CD4-positive, alpha-beta T cell treated with Interleukin-2 at 100 ng/mL for 4 hours (primary cell): ENCODE results near the gene ZDHHC22.

ENCODE experiments used
- DNase-seq: peaks from one replicate; pipeline ENCODE4 v3.0.0-alpha.2; 2020; ENCODE audit warnings: low spot score

The ZDHHC22 gene

DNA sequence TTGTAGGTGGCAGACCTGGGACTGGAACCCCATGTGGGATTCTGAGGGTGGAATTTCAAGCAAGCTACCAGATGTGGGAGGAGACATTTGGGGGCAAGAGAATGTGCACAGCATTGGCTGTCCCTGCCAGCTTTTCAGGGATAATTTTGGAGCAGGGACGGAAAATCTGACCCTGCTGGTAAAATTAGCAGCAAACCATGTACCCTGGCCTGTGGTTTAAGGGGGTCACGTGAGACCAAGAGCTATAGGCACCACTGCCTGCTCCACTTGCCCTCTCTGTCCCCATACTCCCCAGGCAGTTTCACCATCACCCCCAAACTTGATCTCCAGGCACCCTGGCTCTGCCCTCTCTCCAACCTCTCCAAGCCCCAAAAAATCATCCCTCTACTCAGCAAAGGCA is 13.5 kb upstream of the ZDHHC22 start:
- no peak for DNase-seq

DNA sequence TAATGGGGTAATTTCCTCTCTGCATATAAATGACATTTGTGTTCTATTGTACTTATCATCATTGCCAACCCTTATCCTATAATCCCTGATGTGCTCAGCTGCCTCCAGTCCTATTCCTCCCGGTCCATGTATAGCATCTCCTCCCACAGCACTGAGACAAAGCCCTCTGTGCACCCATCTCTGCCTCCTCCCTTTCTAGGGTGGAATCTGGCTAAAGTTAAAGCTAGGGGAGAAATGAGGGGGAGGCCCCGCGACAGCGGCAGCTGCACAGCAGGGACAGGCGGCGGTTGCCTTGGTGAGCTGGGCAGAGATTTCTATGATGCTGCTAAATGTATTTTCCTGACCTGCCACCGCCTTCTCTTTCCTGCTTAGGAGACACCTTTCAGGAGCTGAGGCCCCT is 12.8 kb upstream of the ZDHHC22 start:
- no peak for DNase-seq

DNA sequence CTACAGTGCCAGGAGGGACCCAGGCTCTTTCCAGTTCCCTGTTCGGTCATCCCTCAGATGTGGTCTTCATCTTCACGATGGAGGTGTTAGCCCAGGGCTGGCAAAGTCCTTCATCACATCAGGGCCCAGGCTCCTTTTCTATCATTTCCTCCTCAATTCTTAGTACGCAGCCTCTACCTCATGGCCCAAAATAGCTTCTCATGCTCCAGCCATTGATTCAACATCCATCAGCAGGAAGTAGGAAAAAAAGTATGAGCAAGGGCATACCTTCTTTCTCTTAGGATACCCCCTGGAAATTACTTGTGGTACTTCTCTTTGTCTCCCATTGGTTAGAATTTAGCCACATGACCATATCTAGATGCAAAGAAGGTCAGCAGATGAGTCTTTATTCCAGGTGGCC is 12.2 kb upstream of the ZDHHC22 start:
- DNase-seq = no peak

DNA sequence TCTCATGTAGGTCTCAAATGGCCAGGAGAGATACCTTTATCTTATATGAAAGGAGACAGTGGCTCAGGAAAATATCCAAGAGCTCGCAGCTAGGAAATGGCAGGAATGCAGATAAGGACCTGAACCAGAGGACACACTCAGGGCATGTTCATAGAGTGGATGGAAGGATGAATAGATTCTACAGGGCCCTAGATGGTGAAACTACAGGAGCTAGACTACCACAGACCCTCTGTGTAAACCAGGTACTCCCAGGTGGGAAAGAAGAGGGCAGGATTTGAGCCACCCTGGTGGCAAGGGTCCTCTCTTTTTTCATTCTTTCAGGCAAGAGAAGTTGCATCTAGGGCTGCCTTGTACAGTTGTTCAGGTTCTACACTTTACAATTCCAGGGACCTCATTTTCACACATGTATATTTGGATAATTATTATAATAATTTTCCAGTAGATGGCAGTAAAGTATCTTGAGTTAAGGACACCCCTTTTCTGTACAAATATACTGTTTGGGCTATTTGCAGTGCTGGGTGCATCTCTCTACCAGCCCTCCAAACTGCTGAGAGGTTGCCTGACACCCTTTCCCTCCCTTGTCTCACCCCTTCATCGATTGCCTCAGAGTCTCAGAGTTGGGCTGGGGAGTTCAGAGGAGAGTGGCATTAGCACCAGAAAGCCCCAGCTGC is 10.5 kb upstream of the ZDHHC22 start:
- DNase-seq = no peak

DNA sequence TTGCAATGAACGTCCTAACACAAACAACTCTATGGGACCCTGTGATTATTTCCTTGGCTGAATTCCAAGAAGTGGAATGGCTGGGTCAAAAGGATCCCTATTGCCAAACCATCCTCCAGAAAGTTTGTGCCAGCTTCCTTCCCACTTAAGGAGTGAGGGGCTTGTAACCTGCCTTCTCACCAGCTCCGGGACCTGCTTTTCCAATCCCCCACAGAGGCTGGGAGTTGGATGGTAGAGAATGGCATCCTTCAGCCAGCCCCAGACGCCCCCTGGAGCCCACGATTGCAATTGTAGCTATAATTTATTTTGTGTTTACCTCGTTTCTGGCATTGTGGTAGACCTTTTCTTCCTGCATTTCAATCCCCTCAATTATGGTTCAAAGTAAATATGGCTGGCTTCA is 9.7 kb upstream of the ZDHHC22 start:
- no peak for DNase-seq

DNA sequence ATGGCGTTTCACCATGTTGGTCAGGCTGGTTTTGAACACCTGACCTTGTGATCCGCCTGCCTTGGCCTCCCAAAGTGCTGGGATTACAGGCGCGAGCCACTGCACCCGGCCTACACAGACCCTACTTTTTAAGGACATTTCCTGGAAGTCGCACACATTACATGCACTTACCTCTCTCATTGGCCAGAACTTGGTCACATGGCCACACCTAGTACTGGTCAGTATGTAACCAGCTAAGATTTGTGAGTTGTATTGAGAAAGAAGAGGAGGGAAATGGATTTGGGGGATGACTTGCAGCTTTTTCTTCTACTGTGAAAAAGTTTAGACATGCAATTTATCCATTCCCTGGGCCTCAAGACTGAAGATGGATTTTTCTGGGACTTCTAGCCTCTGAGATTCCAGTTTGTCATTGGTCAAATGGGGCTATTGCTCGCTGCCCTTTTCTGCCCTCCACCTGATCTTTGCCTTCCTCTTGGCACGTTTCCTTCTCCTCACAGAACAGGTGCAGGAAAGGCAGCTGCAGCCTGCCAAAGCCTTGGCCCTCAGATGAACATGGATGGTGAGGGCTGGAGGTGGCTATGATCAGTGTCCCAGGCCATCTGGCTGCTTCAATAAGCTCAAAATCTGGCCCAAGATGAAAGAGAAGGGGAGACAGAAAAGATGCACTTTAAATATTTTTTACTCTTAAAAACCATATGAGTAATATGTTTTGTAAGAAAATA is 7.1 kb upstream of the ZDHHC22 start:
- no peak for DNase-seq

DNA sequence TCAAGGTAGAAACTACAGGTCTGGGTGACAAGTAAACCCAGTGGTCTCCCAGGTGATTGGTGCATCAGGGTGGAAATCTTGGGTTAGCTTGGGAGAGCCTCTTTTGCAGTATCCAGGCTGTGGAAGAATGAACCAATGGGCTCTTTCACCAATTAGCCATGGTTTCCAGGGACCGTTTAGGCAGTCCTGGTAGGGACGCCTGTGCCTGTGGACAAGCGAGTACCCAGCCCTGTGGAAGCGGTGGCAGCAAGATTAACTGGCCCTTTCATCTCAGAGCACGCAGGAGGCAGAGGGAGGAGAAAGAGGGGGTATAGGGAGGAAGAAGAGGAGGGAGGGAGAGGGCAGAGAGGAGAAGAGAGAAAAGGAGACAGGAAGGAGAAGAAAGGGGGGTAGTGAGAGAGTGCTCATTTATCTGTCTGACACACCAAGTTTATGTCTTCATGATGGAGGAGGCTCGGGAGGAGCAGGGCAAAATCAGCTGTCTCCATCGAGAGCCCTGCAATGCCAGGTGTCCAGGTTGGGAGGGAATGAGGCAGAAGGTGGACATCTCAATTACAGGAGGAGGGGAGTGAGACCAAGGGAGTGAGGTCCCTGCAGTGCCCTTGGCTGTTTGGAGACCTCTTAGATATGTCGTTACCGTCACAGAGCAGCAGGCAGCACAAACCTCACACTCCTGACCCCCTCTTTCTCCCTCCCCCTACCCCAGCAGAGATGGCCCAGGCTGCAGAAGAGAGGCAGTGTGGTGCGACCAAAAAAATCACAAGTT is 4.6 kb upstream of the ZDHHC22 start:
- no peak for DNase-seq

DNA sequence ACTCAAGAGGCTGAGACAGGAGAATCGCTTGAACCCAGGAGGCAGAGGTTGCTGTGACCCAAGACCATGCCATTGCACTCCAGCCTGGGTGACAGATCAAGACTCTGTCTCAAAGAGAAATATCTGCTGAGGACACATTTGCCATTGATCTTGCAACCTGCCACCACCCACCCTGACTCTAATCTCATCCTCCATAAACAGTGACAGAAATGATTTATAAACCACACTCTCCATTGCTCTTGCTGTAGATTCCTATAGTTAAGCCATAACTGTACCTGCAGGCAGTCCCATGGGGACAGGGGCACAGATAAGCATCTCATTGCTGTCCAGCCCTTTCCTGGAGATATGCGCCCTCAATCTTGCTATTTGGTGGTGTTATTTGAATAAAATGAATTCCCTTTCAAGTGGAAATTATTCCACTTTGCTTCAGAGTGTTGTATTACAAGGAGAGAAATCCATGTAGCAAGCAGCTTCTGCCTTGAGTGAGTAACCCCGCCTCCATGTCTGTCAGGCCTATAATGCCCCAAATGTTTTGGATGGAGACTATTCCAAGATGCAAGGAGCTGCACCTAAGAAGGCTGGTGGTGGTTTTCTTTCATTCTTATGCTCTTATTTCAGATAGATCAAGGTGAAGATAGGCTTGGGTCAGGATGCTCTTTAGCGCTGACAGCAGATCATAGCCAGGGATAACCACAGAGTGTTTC is 3.0 kb upstream of the ZDHHC22 start:
- no peak for DNase-seq

DNA sequence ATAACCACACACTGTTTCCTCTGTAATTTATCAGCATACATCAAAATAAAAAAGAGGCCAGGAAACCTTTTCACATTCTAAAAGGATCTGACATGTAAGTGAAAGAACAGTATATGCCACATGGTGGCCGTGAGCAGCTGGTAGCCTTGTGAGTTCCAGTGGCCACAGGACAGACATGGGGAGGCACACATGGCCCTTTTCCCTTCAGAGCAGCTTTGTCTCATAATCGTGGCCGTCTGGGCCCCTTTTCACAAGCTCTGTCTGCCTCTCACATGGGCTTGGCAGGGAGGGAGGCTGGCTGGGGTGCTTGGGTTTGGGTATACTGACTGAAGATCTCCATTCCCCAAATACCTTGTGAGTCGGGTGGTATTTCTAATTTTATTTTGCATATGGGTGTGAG is 1.5 kb upstream of the ZDHHC22 start:
- DNase-seq = no peak

DNA sequence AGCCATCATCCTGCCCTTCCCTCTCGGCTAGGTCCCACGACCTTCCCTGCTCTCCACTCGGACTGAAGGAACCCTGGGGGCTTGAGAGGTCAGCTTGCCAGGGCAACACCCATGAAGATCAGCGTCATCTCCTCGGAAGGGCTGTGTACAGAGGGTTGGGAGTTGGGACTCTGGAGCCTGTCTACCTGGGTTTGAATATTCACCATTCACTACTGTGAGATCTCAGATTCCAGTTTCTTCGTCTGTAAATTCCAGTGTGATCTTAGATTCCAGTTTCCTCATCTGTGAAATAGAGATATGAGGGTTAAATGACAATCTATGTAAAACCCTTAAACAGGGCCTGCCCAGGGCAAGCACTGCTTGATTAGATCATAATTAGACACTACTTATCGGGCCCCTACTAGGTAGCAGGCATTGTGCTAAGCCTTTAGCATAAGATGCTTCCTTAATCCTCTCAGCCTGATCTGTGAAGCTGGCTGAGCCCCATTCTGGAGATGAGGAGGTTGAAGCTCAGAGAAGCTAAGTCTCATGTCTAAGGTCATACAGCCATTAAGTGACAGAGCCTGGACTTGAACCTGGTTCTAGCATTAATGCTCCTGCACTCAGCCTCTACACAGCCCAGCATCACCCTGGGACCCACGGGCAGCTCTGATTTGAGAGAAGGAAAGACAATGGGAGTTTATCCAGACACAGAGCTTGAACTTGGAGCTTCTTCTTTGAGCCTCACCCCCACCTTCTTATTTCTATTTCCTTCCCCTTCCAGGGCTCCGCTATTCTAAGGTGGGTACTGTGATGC is 612 bp upstream of the ZDHHC22 start:
- DNase-seq = no peak

DNA sequence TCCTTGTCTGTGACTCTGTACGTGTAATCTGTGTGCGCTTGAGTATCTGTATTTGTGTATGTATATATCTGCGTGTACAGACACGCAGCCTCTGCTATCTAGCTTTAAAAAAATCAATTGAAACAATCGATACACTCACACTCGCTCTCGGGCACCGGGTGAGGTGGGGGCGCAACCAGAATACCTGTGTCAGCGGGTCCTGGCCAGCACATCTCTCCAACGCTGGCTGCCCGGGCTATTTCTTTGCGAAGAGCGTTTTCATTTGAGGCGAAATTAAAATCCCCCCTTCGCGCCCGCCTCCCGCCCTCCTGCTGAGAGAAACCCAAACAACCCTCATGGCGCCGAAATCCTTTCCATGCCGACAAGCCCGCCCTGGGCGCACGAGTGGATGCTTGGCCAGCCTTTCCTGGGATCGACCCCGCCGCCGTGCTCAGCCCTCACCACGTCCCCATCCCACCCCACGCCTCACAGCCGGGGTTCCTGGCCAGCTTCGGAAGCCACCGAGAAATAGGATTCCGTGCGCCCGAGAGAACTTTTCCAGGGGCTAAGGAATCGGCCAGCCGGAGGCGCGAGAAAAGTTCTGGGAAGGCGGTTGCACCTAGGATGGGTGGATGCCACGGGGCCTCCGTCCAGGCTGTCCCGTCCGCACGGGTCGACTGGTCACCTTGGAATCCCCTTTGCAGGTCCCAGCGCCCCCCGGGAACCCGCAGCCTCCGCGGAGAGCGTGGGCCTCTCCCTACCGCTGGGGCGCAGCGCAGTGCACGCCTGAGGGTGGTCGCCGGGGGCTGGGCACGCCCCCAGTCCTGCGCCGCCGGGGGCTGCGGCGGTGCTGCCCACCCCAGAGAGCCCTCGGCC is 1.0 kb downstream of the ZDHHC22 start:
- no peak for DNase-seq

DNA sequence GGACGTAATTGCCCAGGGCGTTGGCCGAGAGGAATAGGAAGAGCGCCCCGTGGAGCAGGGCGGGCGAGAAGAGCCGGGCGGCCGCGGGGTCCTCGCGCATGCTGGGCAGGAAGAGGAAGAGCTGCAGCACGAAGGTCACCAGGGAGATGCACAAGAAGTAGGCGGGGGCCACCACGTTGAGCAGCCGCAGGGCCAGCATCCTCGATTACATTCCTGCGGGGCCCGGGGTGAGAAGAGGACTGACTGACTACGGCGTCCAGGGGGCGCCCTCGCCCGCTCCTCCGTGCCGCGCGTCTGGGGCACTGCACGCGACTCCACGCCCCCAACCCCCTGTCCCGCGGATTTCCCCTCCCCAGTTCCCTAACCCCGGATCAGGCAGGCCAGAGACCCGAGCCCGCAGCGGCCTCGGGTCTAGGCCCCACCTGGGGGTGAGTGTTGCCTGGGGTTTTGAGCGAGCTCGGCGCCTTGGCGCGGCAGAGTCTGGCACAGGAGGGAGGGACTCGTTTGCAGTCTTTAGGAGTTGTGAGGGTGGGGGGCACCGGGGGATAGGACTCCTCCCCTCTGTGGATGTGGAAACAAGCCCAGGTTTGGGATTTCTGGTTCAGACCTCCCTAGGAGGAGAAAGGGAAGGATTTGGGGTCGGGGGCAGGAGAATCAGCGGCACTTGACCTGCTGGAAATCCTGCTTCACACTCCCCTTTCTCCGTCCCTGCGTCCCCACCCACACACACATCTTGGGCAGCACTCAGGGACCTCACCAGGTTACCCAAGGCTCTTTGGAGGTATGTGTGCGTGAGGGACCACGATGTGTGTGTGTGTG is 1.8 kb downstream of the ZDHHC22 start:
- DNase-seq = no peak

DNA sequence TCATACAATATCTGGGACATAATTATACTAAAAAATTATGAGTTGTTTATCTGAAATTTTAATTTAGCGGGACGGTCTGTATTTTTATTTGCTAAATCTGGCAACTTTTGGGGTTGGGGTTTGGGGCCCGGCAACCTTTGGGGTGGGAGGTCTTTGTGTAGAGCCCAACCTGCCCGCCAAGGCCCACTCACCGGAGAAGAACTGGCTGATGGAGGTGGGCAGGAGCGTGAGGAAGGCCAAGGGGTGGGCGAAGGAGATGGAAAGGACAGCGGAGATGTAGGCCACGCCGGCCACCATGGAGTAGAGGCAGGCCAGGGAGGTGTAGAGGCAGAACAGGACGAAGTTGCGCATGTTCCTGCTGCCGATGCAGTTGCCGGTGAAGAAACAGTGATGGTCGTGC is 2.6 kb downstream of the ZDHHC22 start:
- no peak for DNase-seq

DNA sequence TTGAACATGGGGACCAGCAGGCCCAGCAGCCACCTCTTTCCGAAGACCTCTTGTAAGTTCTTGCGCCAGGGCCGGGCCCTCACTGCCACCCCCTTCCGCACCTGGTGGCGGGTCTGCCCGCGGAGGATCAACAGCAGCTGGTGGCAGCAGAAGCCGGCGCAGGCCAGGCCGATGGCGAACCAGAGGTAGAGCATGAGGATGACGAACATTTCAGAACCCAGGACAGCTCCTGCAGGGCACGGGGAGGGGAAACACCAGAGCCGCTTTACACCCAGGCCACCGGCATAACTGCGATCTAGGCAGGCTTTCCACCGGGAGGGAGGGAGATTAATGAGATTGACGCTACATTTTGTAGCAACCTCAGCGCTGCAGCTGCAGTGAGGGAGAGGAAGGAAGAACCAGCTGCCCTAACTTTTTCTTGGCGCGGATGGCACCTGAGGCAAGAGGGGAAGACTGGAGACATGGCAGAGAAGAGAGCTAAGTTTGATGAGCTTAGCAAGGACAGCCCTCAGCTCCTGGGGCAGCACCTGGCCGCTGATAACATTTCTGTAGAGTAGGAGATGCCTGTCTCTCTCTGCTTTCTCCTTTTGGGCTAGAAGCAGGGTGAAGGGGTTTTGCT is 7.8 kb downstream of the ZDHHC22 start:
- peak; percentile 41 for DNase-seq

DNA sequence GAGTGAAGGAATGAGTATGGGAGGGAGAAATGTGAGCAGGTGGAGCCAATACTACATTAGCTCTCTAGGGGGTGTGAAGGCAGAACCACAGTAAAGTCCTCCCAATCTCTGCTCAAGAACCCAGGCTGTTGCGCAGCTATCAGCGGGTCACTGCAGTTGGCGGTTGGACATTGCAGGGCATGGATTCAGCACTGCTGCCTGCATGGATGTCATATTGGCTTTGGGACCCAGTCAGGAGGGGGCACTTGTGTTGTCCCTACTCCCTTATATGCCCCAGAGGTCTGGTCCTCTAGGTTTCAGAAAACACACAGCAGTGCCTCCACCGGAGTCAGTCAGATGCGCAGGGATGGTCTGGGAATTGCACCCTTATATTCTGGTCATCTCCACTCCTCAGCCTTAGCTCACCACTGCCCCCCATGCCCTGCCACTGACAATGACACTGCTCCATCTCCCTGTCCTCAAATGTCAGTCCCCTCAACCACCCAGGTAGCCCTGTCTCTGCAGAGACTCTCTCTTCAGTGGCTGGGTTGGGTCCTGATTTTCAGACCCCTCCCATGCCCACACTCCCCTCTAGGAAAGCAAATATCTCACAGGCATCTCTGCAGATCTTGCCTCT is 9.6 kb downstream of the ZDHHC22 start:
- DNase-seq = no peak

DNA sequence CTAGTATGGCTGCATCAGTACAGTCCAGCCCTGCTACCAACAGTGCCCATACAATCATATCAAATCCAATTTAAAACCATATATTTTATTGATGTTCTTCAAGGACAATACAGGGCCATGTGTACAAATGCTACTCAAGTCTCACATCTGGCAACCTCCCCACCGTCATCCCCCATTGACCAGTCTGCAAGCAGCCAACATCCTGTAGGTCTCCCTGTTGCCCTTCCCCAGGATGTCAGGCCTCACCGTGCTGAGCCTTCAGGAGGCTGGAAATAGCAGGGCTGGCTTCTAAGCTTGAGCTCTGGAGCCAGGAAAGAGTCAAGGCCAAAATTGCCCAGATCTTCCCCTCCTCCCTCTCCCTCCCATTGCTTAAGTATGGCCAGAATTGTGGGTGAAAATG is 10.4 kb downstream of the ZDHHC22 start:
- no peak for DNase-seq

DNA sequence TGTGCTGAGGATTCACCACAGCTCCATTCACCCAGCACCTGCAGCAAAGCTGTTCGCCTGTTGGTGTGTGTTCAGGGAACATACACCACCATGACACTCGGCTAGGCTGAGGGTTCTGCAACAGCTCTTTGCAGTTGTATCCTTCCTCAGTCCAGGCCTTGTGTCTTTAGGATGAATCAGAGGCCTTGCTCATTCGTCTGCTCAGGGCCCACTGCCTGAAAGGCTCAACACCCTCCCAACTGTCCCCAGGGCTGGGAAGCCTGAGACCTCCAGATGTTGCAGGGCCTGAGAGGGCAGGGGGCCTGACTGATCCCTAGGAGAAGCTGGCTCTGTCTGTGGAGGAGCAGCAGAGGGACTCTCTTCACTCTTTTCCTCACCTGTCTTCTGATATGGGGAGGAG is 11.2 kb downstream of the ZDHHC22 start:
- no peak for DNase-seq

DNA sequence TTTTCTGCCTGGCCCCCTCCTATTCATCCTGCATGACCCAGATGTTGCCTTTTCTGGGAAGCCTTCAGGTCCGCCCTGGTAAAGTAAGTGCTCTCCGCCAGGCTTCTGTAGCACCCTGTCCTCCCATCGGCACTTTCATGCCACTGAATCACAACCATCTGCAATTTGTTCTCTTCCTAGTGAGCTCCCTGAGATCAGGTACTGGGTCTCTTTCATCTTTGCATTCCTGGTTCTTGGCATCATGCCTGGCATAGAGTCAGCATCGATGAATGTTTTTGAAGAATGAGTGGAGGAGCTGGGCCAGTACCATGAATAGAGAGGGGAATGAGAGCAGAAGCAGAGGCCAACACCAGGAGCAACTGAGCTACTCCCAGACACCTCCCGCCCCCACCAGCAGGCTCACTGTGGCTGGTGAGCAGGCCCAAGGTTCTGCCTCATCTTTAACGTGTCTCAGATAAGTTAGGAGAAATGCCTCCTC is 13.1 kb downstream of the ZDHHC22 start:
- no peak for DNase-seq

DNA sequence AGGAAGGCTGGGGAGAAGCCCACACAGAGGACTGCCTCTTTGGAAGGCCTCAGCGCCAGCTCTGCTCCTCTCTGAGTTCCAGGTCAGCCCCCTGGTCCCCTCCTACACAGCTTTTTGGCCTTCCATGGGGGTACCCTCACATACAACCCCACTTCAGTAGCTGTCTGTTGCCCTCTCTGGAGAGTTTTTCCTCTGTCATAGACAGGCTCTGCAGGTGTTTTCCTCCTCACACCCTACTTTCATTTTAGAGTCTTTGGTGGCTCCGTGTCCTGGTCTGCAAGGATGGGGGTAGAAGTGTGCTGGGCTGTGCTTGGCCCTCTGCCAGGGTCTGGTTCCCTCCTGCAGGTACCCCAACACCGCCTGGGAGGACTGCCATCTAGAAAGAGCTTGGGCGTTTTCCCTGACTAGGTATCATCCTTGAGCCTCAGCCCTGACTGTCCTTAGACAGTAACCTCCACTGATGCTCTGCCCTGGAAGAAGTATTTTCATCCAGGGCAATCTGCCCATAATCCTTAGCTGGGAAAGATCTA is 15.1 kb downstream of the ZDHHC22 start:
- no peak for DNase-seq
